A549 treated with DMSO at 1 μM for 4 hours (cell line): ENCODE data around the gene GLUL. TPM values are rescaled to one million over a fixed set of nuclear protein-coding genes. Genes with fewer than 3 reads are reported as not detected.

Experiments used
- total RNA-seq: library from RNA; stranded (reverse); fragments of 200-300 nt; extraction: Qiagen RNA extraction; gene quantifications from 5 replicates; pipeline ENCODE4 v1.2.3, GENCODE V29; 2022; ENCODE audit warnings: low read depth

GLUL gene
- 13.9 to 23.0 TPM (median 18.1 TPM) in 5 replicates for total RNA-seq

GRCh38 chr1:182391362-182392049 is at the start of gene GLUL:
TSS of gene GLUL (minus strand) at chr1:182391790. CDS start at chr1:182388737, 3,053 bp downstream.

GRCh38 chr1:182400567-182400966 is 9.0 kb upstream of the GLUL start, which contains the start of gene TEDDM1:
TSS of gene TEDDM1 (minus strand) at chr1:182400667. CDS start at chr1:182400485, 182 bp downstream.

Other genes starting within 250 kb of the GLUL start
- not detected in 5 replicates for gene TEDDM1, start 8.9 kb upstream of the GLUL start, total RNA-seq
- not detected in 5 replicates for gene RGSL1, start 58.4 kb upstream of the GLUL start, total RNA-seq
- 2.1 to 2.8 TPM (median 2.7 TPM) in 5 replicates for gene RNASEL, start 197.5 kb upstream of the GLUL start, total RNA-seq
- gene RGS16, start 212.6 kb upstream of the GLUL start, total RNA-seq = 0.14 to 0.32 TPM (median 0.20 TPM) in 5 replicates